KBM-7 (cell line): ENCODE data around the gene FOXO3.

Experiments used
- DNase-seq: peaks from one replicate; pipeline ENCODE4 v3.0.0-alpha.2; 2015
- in situ Hi-C: fragments of 300-500 bp; cut with MboI; formaldehyde crosslinking; loops from 2 replicates; pipeline ENCODE4 v1.14.3; 2020; ENCODE audit warnings: low sequenced_read_pairs, low pct_unique_long_range_greater_than_20kb, mixed read lengths

Gene FOXO3

GRCh38 chr6:108587258-108588059 is 26.7 kb downstream of the FOXO3 start:
- no peak for DNase-seq
- in situ Hi-C loops: no loop called here

GRCh38 chr6:108588586-108588985 is 27.9 kb downstream of the FOXO3 start:
- DNase-seq: no peak
- in situ Hi-C loops: no loop called here

- in situ Hi-C loops: no loop called here
- DNase-seq: peak; percentile 48
Measured at GRCh38 chr6:108589244-108589791, 28.6 kb downstream of the FOXO3 start.

GRCh38 chr6:108591040-108591816 is 30.5 kb downstream of the FOXO3 start:
- no peak for DNase-seq
- in situ Hi-C loops: no loop called here

- in situ Hi-C loops: no loop called here
- DNase-seq: peak; percentile 83
Measured at GRCh38 chr6:108592371-108593337, 31.9 kb downstream of the FOXO3 start.

- in situ Hi-C loops: no loop called here
Measured at GRCh38 chr6:108594151-108594550, 33.4 kb downstream of the FOXO3 start.

GRCh38 chr6:108594640-108595039 is 33.9 kb downstream of the FOXO3 start:
- no peak for DNase-seq
- in situ Hi-C loops: no loop called here

More at GRCh38 chr6:108594151-108594550, 33.4 kb downstream of the FOXO3 start:
- DNase-seq: no peak

- DNase-seq: peak; percentile 32
- in situ Hi-C loops: no loop called here
Measured at GRCh38 chr6:108596956-108597355, 36.2 kb downstream of the FOXO3 start.

GRCh38 chr6:108597572-108598304 is 37.0 kb downstream of the FOXO3 start:
- in situ Hi-C loops: no loop called here

GRCh38 chr6:108598305-108598863 is 37.7 kb downstream of the FOXO3 start:
- in situ Hi-C loops: no loop called here

More at GRCh38 chr6:108597572-108598304, 37.0 kb downstream of the FOXO3 start:
- no peak for DNase-seq

GRCh38 chr6:108604156-108604555 is 43.4 kb downstream of the FOXO3 start:
- no peak for DNase-seq
- in situ Hi-C loops: no loop called here

More at GRCh38 chr6:108598305-108598863, 37.7 kb downstream of the FOXO3 start:
- DNase-seq: peak; percentile 73

- in situ Hi-C loops: no loop called here
- no peak for DNase-seq
Measured at GRCh38 chr6:108606250-108606690, 45.6 kb downstream of the FOXO3 start.

- in situ Hi-C loops: no loop called here
Measured at GRCh38 chr6:108608453-108609275, 47.9 kb downstream of the FOXO3 start.

GRCh38 chr6:108609276-108609769 is 48.6 kb downstream of the FOXO3 start:
- in situ Hi-C loops: no loop called here
- DNase-seq: no peak

More at GRCh38 chr6:108608453-108609275, 47.9 kb downstream of the FOXO3 start:
- DNase-seq: no peak

GRCh38 chr6:108610270-108610839 is 49.6 kb downstream of the FOXO3 start:
- in situ Hi-C loops: no loop called here
- no peak for DNase-seq

- in situ Hi-C loops: no loop called here
- DNase-seq: no peak
Measured at GRCh38 chr6:108610957-108611586, 50.4 kb downstream of the FOXO3 start.
